Rectal smooth muscle tissue (tissue), 1 donor: ENCODE results near the gene PAQR7.

Experiments used
- H3K27ac ChIP-seq: one replicate; pipeline ENCODE4 v1.7.0; 2013; ENCODE audit warnings: low read depth, low read length, inconsistent platforms
- H3K27me3 ChIP-seq: one replicate; pipeline ENCODE4 v1.7.0; 2013; ENCODE audit warnings: low read length; ENCODE audit not compliant: control insufficient read depth, insufficient read depth
- H3K36me3 ChIP-seq: one replicate; pipeline ENCODE4 v1.7.0; 2013; ENCODE audit warnings: low read length; ENCODE audit not compliant: control insufficient read depth, insufficient read depth
- H3K4me1 ChIP-seq: one replicate; pipeline ENCODE4 v1.7.0; 2013; ENCODE audit warnings: low read length; ENCODE audit not compliant: control insufficient read depth, insufficient read depth
- H3K4me3 ChIP-seq: one replicate; pipeline ENCODE4 v1.7.0; 2013; ENCODE audit warnings: low read length
- H3K9ac ChIP-seq: one replicate; pipeline ENCODE4 v1.7.0; 2013; ENCODE audit warnings: low read length

PAQR7 gene

GRCh38 chr1:25828491-25828890, 47.0 kb downstream of the PAQR7 start:
- Histone ChIP-seq H3K36me3 (peaks cover 50% of the 10 kb centered on the region), H3K9ac (no peak overlapping the region), H3K27me3 (no peaks in the 10 kb centered on the region), H3K4me3 (no peak overlapping the region), H3K4me1 (no peaks in the 10 kb centered on the region), H3K27ac (no peak overlapping the region)

- no peak overlapping the region for H3K9ac ChIP-seq
- H3K27me3 ChIP-seq = no peaks in the 10 kb centered on the region
- peaks cover 5% of the 10 kb centered on the region for H3K4me1 ChIP-seq
- H3K27ac ChIP-seq = no peak overlapping the region
- H3K4me3 ChIP-seq = no peak overlapping the region
- H3K36me3 ChIP-seq = peaks cover 33% of the 10 kb centered on the region
Observed at GRCh38 chr1:25826571-25826970, 48.9 kb downstream of the PAQR7 start.

- no peak overlapping the region for H3K9ac ChIP-seq
- no peak overlapping the region for H3K27ac ChIP-seq
- H3K36me3 ChIP-seq = peaks cover 24% of the 10 kb centered on the region
- H3K27me3 ChIP-seq = no peaks in the 10 kb centered on the region
- peaks cover 11% of the 10 kb centered on the region for H3K4me1 ChIP-seq
- no peak overlapping the region for H3K4me3 ChIP-seq
Observed at GRCh38 chr1:25825605-25826004, 49.9 kb downstream of the PAQR7 start.

GRCh38 chr1:25821630-25822091, 53.8 kb downstream of the PAQR7 start:
- Histone ChIP-seq H3K4me3 (peak overlapping the region; percentile 5), H3K4me1 (peaks cover 20% of the 10 kb centered on the region), H3K36me3 (peaks cover 6% of the 10 kb centered on the region), H3K27ac (no peak overlapping the region), H3K27me3 (no peaks in the 10 kb centered on the region), H3K9ac (no peak overlapping the region)

- H3K27ac ChIP-seq = no peak overlapping the region
- H3K4me3 ChIP-seq = peak overlapping the region; percentile 97
- H3K9ac ChIP-seq = peak overlapping the region; percentile 89
- peaks cover under 1% of the 10 kb centered on the region for H3K36me3 ChIP-seq
- H3K27me3 ChIP-seq = no peaks in the 10 kb centered on the region
- H3K4me1 ChIP-seq = peaks cover 20% of the 10 kb centered on the region
Observed at GRCh38 chr1:25821112-25821476, 54.4 kb downstream of the PAQR7 start.

GRCh38 chr1:25820247-25821111, 55.0 kb downstream of the PAQR7 start:
- Histone ChIP-seq H3K36me3 (no peaks in the 10 kb centered on the region), H3K4me1 (peaks cover 20% of the 10 kb centered on the region)

GRCh38 chr1:25819491-25820246, 55.8 kb downstream of the PAQR7 start, which contains the start of gene MTFR1L:
TSS of gene MTFR1L (plus strand) at chr1:25819954. CDS start at chr1:25823105, 3,151 bp downstream.
- no peaks in the 10 kb centered on the region for H3K27me3 ChIP-seq
- H3K9ac ChIP-seq = peak within 1 kb of the TSS; percentile 94
- peak within 1 kb of the TSS; percentile 89 for H3K27ac ChIP-seq
- peaks cover 20% of the 10 kb centered on the region for H3K4me1 ChIP-seq
- peak within 1 kb of the TSS; percentile 97 for H3K4me3 ChIP-seq
- H3K36me3 ChIP-seq = no peaks in the 10 kb centered on the region

More at GRCh38 chr1:25820247-25821111, 55.0 kb downstream of the PAQR7 start:
- Histone ChIP-seq H3K4me3 (peak overlapping the region; percentile 97), H3K27me3 (no peaks in the 10 kb centered on the region), H3K27ac (peak overlapping the region; percentile 89), H3K9ac (peak overlapping the region; percentile 89)

- H3K4me1 ChIP-seq = peaks cover 20% of the 10 kb centered on the region
- no peaks in the 10 kb centered on the region for H3K27me3 ChIP-seq
- H3K4me3 ChIP-seq = peak overlapping the region; percentile 97
- no peak overlapping the region for H3K9ac ChIP-seq
- H3K27ac ChIP-seq = no peak overlapping the region
- peaks cover 4% of the 10 kb centered on the region for H3K36me3 ChIP-seq
Observed at GRCh38 chr1:25818569-25818968, 56.9 kb downstream of the PAQR7 start.

GRCh38 chr1:25817840-25818501, 57.5 kb downstream of the PAQR7 start:
- no peak overlapping the region for H3K4me3 ChIP-seq
- H3K9ac ChIP-seq = no peak overlapping the region
- no peaks in the 10 kb centered on the region for H3K27me3 ChIP-seq
- H3K27ac ChIP-seq = no peak overlapping the region
- peaks cover 4% of the 10 kb centered on the region for H3K36me3 ChIP-seq
- peaks cover 20% of the 10 kb centered on the region for H3K4me1 ChIP-seq

GRCh38 chr1:25816112-25816718, 59.3 kb downstream of the PAQR7 start:
- Histone ChIP-seq H3K4me1 (peaks cover 12% of the 10 kb centered on the region), H3K9ac (no peak overlapping the region), H3K27ac (no peak overlapping the region), H3K4me3 (no peak overlapping the region), H3K36me3 (peaks cover 4% of the 10 kb centered on the region), H3K27me3 (no peaks in the 10 kb centered on the region)

- H3K36me3 ChIP-seq = peaks cover 4% of the 10 kb centered on the region
- no peak overlapping the region for H3K9ac ChIP-seq
- H3K4me1 ChIP-seq = peaks cover 8% of the 10 kb centered on the region
- H3K4me3 ChIP-seq = no peak overlapping the region
- H3K27me3 ChIP-seq = no peaks in the 10 kb centered on the region
- no peak overlapping the region for H3K27ac ChIP-seq
Observed at GRCh38 chr1:25815208-25816111, 60.0 kb downstream of the PAQR7 start.
